ENCODE results near the gene DIABLO.
"Not testable (repeated sequence)": the region's sequence is repeated elsewhere in the genome, so short reads cannot be mapped to it uniquely, and the experiment has no call there.

The DIABLO gene

DNA sequence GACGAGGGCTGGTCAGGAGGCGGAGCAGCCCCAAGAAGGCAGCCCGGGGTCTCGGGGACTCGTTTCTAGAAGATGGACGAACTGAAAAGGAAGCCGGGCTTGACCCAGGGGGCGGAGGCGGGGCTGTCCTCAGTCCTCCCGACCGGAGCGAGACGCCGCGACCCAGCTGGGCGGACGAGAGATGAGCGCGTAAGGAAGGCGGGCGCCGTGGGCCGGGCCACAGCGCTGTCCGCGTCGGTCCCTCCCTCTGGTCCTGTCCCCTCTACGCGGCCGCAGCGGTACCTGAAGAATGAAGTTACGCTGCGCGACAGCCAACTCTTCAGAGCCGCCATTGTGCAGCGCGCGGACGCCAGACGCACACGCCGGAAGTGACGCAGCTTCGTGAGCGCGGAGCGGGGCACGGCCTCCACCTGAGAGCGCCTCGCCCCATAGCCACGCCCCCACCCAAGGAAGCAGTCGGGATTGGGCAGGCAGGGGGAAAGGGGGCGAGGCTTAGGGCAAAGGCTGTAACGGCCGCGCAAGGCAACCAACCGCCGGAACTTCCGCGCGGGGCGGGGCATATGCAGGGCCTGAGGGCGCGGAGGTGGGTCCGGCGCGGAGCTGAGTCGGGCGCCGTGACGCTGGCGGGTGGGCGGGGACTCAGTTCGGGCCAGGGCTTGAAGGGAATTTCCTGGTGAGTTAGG is at the start of gene DIABLO:
Gene DIABLO (minus strand): TSS at position 370 of the 683 bp plus-strand sequence. CDS start 38 bp downstream, at position 332.
- peak; percentile 92 for DNase-seq

DNA sequence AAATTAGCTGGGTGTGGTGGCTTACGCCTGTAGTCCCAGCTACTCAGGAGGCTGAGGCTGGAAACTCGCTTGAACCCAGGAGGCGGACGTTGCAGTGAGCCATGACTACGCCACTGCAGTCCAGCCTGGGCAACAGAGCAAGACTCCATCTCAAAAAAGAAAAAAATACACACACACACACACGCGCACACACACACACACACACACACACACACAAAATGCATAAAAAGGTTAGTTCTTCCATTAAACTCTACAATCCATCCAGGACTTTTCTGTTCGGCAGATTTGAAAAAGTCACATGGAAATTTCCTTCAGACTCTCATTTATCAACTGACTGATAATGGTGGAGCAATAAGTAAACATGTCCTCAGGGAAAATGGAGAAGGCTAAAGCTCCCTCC is 49.6 kb upstream of the DIABLO start:
- no peak for DNase-seq

DNA sequence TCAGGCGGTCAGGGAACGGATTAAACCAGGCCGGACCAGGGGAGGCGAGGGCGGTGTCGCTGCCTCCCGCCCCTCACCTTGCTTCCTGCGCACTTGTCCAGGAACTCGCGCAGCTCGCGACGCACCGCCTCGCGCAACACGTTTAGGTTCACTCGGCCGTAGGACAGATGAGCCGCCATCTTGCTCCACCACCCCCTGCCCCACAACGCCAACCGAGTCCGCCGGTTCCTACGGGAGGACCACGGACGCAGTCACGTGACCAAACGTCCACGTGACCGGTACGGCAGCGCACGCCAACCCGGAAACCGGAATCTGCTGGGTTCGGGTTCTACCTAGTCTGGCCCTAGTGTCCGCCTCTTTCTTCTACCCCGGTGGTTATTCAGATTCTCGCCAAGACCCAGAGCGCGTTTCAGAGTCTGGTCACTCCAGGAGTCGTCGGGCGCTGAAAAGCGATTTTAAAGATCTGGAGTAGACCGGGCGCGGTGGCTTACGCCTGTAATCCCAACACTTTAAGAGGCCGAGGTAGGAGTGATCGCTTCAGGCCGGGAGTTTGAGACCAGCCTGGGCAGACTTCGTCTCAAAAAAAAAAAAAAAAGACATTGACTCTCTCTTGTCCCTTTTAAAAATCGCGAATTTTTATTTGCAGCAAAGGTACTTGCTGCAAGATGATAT is 40.5 kb upstream of the DIABLO start, which contains the start of gene VPS33A:
Gene VPS33A (minus strand): TSS at position 265 of the 672 bp plus-strand sequence. CDS start 86 bp downstream, at position 179.
- peak; percentile 82 for DNase-seq

DNA sequence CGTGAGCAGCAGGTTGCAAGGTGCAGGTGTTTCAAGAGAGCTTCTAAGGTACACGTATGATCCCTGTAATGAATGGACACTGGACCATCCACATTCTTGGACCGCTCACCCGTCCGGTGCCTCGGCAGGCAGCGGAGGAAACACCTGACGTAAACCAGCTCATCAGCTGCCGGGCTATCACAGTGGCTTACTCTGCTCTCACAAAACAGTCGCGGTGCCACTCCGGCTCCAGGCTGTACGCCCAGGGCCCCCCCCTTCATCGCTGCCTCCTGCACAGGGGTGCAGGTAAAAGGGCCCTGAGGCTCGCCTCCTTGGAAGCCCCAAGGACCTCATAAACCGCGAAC is 40.0 kb upstream of the DIABLO start:
- no peak for DNase-seq

DNA sequence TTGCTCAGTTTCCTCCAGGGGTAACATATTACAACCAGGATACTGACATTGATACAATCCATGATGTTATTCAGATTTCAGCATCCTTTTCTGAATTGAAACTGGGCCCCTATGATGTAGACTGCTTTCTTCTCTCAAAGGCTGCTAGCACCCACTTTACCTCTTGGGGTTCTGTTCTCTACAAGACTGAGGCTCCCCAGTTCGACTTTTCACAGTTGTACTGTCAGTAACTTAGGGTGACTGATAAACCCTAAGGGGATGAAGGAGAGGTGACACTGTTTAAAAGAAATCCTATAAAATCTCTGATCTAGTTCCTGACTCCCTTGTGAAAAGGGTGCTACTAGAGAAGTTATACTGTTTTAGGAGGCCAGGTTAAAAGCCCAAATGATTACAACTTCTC is 39.6 kb upstream of the DIABLO start:
- DNase-seq = no peak

DNA sequence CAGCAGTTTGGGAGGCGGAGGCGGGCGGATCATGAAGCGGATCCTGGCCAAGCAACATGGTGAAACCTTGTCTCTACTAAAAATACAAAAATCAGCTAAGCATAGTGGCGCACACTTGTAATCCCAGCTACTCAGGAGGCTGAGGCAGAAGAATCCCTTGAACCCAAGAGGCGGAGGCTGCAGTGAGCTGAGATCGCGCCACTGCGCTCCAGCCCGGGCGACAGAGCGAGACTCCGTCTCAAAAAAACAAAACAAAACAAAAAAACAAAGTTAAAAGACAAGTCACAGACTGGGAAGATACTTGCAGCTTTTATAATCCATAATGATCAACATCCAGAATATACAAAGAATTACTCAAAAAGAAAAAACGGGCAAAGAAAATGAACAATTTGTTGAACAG is 34.9 kb upstream of the DIABLO start:
- not testable (repeated sequence) for DNase-seq

DNA sequence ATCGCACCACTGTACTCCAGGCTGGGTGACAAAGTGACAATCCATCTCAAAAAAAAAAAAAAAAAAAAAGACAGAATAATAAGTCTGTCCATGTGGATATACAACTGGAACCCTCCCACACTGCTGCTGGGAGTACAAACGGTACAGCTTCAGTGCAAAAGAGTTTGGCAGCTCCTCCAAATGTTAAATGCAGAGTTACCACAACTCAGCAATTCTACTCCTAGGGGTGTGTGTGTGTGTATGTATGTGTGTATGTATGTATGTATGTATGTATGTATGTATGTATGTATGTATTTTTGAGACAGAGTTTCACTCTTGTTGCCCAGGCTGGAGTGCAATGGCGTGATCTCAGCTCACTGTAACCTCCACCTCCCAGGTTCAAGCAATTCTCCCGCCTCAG is 33.1 kb upstream of the DIABLO start:
- DNase-seq = not testable (repeated sequence)

DNA sequence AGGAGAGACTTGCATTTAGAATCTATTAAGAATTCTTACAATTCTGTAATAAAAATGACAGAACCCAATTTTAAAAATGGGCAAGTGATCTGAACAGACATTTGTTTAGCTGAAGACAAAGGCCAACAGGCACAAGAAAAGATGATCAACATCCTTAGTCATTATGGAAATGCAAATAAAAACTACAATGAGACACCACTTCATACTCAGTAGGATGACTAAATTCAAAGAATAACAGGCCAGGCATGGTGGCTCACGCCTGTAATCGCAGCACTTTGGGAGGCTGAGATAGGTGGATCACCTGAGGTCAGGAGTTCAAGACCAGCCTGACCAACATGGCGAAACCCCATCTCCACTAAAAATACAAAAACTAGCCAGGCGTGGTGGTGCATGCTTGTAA is 32.6 kb upstream of the DIABLO start:
- not testable (repeated sequence) for DNase-seq

DNA sequence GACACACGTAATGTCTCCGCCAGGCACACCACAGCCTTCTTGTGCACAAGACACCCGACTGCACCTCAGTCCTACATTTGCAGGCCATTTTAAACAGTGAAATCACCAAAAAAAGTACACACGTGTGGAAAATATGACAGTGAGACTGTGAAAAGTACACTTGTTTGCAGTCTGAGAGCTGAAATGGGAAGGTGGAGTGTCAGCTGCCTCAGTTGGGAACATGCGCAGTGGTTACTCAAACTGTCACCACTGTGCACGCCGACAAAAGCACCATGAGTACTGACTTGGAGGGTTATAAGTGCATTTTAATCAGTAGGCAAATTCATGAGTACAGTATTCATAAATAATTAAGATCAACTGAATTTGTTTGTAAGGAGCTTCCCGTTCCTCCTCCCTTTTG is 24.7 kb upstream of the DIABLO start:
- DNase-seq = no peak

DNA sequence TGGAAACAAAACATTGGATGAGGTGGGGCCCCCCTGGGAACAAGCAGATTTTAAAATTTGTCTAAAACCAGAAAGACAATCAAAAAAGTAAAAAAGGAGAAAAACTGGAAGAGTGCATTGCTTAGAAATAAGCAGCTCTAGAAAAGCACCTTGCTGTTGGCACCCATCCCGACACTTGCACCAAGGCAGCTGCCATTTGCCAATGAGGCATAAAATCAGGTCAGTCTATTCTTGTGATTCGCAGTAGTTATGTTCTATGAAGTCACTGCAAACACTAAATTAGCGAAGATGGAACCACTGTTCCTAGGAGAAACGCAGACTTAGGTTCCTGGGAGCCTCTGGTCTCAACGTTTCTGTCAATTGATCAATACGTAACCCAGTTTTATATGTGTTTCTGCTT is 24.2 kb upstream of the DIABLO start:
- no peak for DNase-seq

DNA sequence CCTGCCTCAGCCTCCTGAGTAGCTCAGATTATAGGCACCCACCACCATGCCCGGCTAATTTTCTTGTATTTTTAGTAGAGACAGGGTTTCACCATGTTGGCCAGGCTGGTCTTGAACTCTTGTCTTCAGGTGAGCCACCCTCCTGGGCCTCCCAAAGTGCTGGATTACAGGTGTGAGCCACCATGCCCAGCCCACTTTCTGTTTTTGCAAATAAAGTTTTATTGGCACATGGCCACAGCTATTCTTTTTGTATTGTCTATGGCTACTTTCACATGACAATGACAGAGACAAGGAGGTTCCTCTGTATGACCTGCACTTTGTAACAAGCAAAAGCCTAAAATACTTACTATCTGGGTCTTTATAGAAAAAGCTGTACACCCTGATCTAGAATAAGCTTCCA is 19.7 kb upstream of the DIABLO start:
- no peak for DNase-seq

DNA sequence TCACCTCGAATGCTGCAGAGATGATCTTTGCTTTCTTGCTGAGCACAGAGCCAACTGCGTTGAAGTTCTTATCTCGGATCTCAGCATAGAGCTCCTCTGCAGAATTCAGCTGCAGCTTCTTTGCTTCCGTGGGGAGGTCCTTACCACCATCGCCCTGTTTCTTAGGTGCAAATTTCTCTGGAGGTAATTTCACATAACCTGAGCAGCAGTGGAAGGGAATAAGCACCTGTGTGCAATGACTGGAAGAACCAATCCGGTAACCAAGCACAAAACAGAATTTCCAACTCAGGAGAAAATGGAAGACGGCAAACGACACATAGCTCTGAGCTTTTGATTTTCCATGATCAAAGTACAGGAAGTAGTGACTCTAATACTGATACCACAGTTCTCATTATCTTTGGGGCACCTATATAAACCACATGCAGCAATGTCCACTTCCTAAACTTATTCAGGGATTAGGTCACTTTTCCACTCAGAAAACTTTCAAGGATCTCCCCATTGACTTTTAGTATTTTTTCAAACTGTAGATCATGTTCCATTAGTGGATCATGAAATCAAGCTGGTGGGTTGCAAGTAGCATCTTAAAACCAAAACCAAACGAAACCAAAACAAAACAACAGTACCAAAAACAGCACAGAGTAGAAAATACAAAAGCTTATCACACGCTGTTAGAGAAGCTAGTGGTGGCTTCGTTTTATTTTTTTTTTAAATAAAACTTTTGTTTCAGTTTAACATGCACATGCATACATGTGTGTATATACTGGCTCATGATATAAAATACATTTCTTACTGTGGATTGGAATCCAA is 18.9 kb upstream of the DIABLO start:
- DNase-seq = no peak

DNA sequence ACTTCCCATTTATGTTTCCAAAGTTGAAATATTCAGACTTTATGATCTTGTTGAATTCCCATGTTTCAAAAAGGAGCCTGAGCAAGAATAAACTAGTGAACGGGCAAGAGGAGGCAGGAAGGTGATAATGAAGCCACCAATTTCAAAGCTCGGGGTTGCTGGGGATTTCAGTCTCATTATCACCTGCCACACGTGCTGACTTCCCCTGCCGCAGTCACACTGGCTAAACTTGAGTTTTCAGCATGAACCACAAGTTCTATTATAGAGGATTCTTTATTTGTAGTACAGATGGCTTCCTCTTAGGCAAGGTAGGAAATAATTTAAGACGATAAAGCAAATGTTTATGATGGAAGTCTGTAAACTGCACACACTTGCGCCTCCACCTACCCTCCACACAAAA is 18.1 kb upstream of the DIABLO start:
- no peak for DNase-seq

DNA sequence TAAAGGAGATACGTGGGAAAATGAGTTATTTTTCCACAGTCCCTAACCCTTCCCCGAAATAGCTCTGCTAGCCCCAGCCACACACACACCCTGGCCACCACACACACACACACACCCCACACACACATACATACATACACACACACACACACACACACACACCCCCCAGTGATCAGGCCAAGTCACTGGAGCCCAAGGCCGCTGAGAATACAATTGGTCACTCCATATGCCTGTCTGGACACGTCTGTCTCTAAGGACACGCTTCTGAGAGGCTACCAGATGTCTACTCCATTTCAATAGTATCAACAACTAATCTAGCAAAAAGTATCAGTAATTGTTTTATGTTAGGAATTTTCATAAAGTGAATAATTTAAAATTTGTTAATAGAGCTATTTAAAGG is 13.0 kb upstream of the DIABLO start:
- DNase-seq = no peak

DNA sequence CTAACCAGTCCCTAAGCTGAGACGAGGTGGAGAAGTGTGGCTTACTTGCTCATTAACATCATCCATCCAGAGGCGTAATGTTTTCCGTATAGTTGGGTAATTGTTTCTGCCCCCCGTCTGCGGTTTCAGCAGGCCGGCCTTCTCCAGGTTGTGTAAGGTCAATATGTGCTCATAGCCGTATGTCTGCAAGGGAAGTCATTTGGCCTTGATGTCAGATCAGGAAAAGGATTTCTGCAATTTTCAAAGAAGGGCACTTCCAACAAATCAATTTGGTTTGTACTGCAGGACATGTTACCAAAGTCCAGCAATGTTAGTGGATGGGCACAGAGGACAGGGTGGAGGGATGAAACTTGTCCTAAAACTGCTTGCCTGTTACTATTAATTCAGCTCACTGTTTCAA is 9.9 kb upstream of the DIABLO start:
- no peak for DNase-seq

DNA sequence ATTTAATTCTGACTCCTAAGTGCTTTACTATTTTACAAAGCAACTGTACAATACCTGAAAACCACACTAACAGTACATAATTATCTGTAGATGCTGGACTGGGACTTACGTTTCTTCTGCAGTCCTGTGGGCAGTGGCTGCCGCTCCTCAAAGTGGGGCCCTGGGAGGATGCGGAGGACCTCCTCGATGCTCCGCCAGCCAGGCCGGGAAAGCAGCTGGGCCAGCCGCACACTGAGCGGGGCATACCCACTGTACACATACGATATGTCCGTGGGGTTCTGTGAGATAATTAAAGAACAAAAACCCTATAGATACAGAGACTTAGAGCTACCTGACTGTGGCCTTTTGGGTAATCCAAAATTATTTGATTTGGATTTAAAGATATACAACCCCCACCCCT is 6.8 kb upstream of the DIABLO start:
- no peak for DNase-seq

DNA sequence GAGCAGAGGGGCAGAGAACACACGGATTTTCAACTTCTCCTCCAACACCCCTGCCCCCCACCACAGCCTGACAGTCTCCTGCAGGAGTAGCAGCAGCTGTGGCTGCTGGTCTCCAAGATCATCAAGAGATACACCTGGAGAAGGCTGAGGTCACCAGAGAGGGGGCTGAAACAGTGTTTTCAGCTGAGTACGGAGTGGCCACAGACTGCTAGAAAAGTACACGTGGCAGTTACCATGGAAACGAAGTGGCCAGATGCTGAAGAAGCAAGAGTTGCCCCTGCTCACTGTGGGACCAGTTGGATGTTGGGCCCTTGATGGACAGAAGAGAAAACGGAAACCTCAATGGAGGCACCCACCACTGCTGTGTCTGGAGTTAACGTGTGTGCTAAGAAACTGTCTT is 4.9 kb upstream of the DIABLO start:
- DNase-seq = no peak

DNA sequence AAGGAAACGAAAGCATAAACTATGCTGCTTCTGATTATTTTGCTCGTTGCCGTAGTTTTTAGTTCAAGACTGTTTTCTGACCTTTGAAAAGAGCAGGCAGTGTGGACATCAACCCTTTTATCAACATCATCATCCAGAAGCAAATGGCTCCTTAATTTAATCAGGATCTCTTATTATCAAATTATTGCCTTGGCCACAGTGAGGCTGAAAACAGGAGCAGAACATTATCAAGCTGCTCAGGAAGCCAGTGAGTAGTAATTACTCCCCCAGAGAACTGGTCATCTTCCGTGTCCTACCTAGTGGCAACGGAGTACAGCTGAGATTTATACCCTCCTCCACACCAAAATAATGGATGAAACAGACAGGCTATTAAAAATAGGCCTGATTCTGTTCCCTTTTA is 2.2 kb upstream of the DIABLO start:
- DNase-seq = no peak

DNA sequence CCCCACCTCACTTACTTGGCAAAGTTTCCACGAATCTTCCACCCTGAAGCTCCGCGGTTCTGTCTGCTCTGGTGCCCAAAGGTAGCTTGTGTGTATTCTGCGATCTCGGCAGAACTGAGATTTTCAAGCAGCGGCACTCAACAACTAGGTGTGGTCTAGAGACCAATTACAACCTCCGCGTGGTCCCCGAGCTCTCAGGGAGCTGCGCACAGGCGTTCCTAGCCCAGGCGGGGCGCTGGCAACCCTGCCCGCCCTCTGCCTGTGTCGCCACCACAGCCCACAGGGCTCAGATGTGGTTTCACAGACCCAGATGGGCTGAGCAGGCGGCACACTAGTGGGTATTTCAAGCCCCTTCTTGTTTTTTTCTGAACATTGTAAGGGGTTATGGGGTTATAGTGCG is 1.5 kb upstream of the DIABLO start:
- DNase-seq = no peak

DNA sequence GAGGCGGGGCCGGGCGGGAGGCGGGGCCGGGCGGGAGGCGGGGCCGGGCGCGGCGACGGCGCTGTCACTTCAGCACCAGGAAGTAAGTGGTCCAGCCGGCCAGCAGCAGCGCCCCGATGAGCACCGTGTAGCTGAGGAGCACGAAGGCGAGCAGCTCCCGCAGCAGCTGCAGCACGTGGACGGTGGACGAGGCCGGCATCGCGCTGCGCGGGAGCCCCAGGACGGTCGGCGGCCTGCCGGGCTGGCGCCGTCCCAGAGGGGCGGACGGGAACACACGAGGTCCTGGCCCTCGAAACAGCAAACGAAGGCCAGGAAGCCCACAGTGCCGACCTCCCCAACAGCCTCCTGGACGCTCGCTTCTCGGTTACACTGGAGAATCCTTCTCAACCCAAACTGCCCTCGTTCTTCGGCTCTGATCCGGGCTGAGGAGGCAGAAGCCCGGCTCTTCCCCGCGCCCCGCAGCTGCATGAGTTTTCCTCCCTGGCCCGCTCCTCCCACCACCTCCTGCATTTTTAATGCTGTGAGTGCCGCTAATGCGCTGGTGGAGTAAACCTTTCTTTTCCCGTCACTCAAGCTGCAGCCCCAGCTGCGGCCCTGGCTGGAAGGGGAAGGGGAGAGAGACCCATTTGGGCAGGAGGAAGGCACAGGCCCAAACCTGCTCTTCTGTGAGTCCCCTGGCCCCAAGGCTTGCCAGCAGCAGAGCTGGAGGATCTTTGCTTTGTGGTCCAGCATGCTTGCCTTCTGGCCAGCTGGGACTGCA is 694 bp upstream of the DIABLO start:
- no peak for DNase-seq

DNA sequence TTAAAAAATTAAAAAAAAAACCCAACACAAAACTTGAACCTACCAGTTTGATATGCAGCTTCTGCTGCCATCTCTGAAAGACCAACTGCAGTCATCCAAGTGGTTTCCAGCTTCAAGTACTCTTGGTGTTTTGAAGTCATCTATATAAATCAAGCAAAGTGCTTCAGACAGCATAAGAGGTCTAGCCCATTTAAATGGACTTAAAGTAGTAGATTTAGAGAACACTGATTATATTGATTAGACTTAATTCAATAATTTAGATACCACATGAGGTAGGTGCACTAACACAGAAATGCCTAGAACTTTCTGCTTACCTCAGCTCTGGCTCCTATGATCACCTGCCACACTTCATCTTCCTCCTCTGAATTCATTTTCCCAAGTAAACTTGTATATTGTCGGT is 9.4 kb downstream of the DIABLO start:
- DNase-seq = no peak

DNA sequence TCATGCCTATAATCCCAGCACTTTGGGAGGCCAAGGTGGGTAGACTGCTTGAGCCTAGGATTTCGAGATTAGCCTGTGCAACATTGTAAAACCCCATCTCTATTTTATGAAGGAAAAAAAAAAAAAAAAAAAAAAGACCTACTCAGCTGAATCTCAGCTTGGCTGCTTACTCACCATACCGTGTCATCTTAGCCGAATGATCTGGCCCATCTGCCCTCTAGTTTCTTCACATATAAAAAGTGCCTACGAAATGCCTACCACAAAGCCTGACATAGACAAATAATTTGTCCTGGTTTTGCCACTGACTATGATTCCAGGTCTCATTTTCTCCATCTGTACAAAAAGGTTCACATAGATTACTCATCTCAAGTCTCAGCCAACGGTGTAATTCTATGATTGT is 10.1 kb downstream of the DIABLO start:
- DNase-seq = no peak

All from DMS 273 treated with DMSO at 0.1 percent for 48 hours (cell line).